T-helper 2 cell treated with Interferon-gamma antibody and Interleukin-4, amounts not matched to agents 5 μg/mL and 100 μg/mL, for 36 hours (primary cell): ENCODE data around the gene GALK2.
"Not testable (repeated sequence)": the region's sequence is repeated elsewhere in the genome, so short reads cannot be mapped to it uniquely, and the experiment has no call there.

Experiments used
- DNase-seq: peaks from one replicate; pipeline ENCODE4 v3.0.0; 2021; ENCODE audit warnings: low spot score
- H3K27ac Mint-ChIP-seq: one replicate; pipeline ENCODE4 v1.8.0; 2021; ENCODE audit warnings: mild to moderate bottlenecking, mixed read lengths
- H3K27me3 Mint-ChIP-seq: one replicate; pipeline ENCODE4 v1.8.0; 2021; ENCODE audit warnings: low read depth, mixed read lengths
- H3K36me3 Mint-ChIP-seq: one replicate; pipeline ENCODE4 v1.8.0; 2021; ENCODE audit warnings: low read depth, mixed read lengths
- H3K4me1 Mint-ChIP-seq: one replicate; pipeline ENCODE4 v1.8.0; 2021; ENCODE audit warnings: low read depth, mixed read lengths
- H3K4me3 Mint-ChIP-seq: one replicate; pipeline ENCODE4 v1.8.0; 2022; ENCODE audit warnings: mild to moderate bottlenecking, moderate library complexity, mixed read lengths
- H3K9me3 Mint-ChIP-seq: one replicate; pipeline ENCODE4 v1.8.0; 2021; ENCODE audit warnings: mixed read lengths

GALK2 gene

GRCh38 chr15:49179433-49180190, 9.6 kb downstream of the GALK2 start:
- Mint-ChIP-seq H3K27ac (no peak overlapping the region), H3K27me3 (no peaks in the 10 kb centered on the region), H3K4me1 (peaks cover 22% of the 10 kb centered on the region), H3K9me3 (peaks cover 4% of the 10 kb centered on the region), H3K4me3 (no peak overlapping the region), H3K36me3 (peaks cover 26% of the 10 kb centered on the region)
- no peak for DNase-seq

GRCh38 chr15:49182128-49182527, 12.1 kb downstream of the GALK2 start:
- Mint-ChIP-seq H3K9me3 (peaks cover 4% of the 10 kb centered on the region), H3K4me1 (peaks cover 17% of the 10 kb centered on the region), H3K27me3 (no peaks in the 10 kb centered on the region), H3K4me3 (no peak overlapping the region), H3K27ac (no peak overlapping the region), H3K36me3 (peaks cover 31% of the 10 kb centered on the region)
- DNase-seq: no peak

- DNase-seq, H3K9me3 Mint-ChIP-seq, H3K4me3 Mint-ChIP-seq, H3K27me3 Mint-ChIP-seq, H3K27ac Mint-ChIP-seq: not testable (repeated sequence)
- Mint-ChIP-seq H3K4me1 (peaks cover 17% of the 10 kb centered on the region), H3K36me3 (peaks cover 34% of the 10 kb centered on the region)
Observed at GRCh38 chr15:49183741-49184140, 13.7 kb downstream of the GALK2 start.

- peaks cover 23% of the 10 kb centered on the region for H3K4me1 Mint-ChIP-seq
- no peak overlapping the region for H3K4me3 Mint-ChIP-seq
- peaks cover 37% of the 10 kb centered on the region for H3K36me3 Mint-ChIP-seq
- no peak overlapping the region for H3K27ac Mint-ChIP-seq
- peaks cover 4% of the 10 kb centered on the region for H3K9me3 Mint-ChIP-seq
- H3K27me3 Mint-ChIP-seq: no peaks in the 10 kb centered on the region
- no peak for DNase-seq
Observed at GRCh38 chr15:49185473-49185872, 15.4 kb downstream of the GALK2 start.

GRCh38 chr15:49187549-49188245, 17.6 kb downstream of the GALK2 start:
- H3K4me1 Mint-ChIP-seq: peaks cover 25% of the 10 kb centered on the region
- H3K9me3 Mint-ChIP-seq: no peaks in the 10 kb centered on the region
- no peak for DNase-seq
- H3K4me3 Mint-ChIP-seq: no peak overlapping the region
- H3K27ac Mint-ChIP-seq: no peak overlapping the region
- peaks cover 31% of the 10 kb centered on the region for H3K36me3 Mint-ChIP-seq
- H3K27me3 Mint-ChIP-seq: no peaks in the 10 kb centered on the region

- Mint-ChIP-seq H3K36me3 (peaks cover 24% of the 10 kb centered on the region), H3K9me3 (no peaks in the 10 kb centered on the region), H3K27me3 (no peaks in the 10 kb centered on the region), H3K4me1 (peaks cover 24% of the 10 kb centered on the region), H3K27ac (no peak overlapping the region), H3K4me3 (no peak overlapping the region)
- DNase-seq: no peak
Observed at GRCh38 chr15:49188933-49189332, 18.9 kb downstream of the GALK2 start.

DNA sequence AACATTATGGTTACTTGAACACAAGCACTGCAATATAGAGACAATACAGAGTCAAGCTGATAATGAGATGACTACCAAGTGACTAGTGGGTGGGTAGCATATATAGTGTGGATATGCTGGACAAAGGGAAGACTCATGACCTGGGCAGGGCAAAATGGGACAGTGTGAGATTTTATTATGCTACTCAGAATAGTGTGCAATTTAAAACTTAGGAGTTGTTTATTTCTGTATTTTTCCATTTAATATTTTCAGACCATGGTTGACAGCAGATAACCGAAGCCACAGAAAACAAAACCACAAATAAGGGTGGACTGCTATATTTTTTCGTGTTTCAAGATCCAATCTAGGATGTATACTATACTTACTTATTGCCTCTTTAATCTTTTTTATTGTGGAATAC, 19.6 kb downstream of the GALK2 start:
- no peak overlapping the region for H3K4me3 Mint-ChIP-seq
- no peaks in the 10 kb centered on the region for H3K27me3 Mint-ChIP-seq
- DNase-seq: no peak
- H3K4me1 Mint-ChIP-seq: peaks cover 18% of the 10 kb centered on the region
- H3K36me3 Mint-ChIP-seq: peaks cover 21% of the 10 kb centered on the region
- no peak overlapping the region for H3K27ac Mint-ChIP-seq
- H3K9me3 Mint-ChIP-seq: no peaks in the 10 kb centered on the region

- H3K27me3 Mint-ChIP-seq: no peaks in the 10 kb centered on the region
- no peak overlapping the region for H3K4me3 Mint-ChIP-seq
- H3K4me1 Mint-ChIP-seq: peaks cover 13% of the 10 kb centered on the region
- H3K27ac Mint-ChIP-seq: no peak overlapping the region
- H3K36me3 Mint-ChIP-seq: peaks cover 21% of the 10 kb centered on the region
- no peak for DNase-seq
- H3K9me3 Mint-ChIP-seq: no peaks in the 10 kb centered on the region
Observed at GRCh38 chr15:49190586-49190985, 20.5 kb downstream of the GALK2 start.

GRCh38 chr15:49191892-49192291, 21.8 kb downstream of the GALK2 start:
- Mint-ChIP-seq H3K4me1 (peaks cover 9% of the 10 kb centered on the region), H3K27ac (no peak overlapping the region), H3K36me3 (peaks cover 14% of the 10 kb centered on the region), H3K27me3 (no peaks in the 10 kb centered on the region), H3K9me3 (no peaks in the 10 kb centered on the region), H3K4me3 (no peak overlapping the region)
- DNase-seq: no peak

DNA sequence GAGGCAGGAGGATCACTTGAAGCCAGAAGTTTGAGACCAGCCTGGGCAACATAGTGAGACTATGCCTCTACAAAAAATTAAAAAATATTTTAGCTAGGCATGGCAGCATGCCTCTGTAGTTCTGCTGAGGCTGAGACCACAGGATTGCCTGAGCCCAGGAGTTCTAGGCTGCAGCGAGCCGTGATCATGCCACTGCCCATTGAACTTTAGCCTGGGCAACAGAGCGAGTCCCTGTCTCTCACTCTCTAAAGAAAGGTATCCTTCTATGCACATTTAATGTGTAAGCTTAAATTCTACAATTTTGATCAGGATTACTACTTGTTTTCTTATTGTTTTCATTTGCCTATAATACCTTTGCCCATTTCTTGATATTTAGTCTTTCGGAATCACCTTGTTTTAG, 26.8 kb downstream of the GALK2 start:
- H3K4me3 Mint-ChIP-seq: no peak overlapping the region
- no peaks in the 10 kb centered on the region for H3K9me3 Mint-ChIP-seq
- H3K36me3 Mint-ChIP-seq: peaks cover 3% of the 10 kb centered on the region
- H3K27me3 Mint-ChIP-seq: no peaks in the 10 kb centered on the region
- DNase-seq: no peak
- H3K4me1 Mint-ChIP-seq: peaks cover 5% of the 10 kb centered on the region
- no peak overlapping the region for H3K27ac Mint-ChIP-seq

GRCh38 chr15:49199666-49200065, 29.6 kb downstream of the GALK2 start:
- H3K36me3 Mint-ChIP-seq: peaks cover 23% of the 10 kb centered on the region
- no peak overlapping the region for H3K27ac Mint-ChIP-seq
- H3K27me3 Mint-ChIP-seq: no peaks in the 10 kb centered on the region
- no peak overlapping the region for H3K4me3 Mint-ChIP-seq
- no peak for DNase-seq
- peaks cover 5% of the 10 kb centered on the region for H3K4me1 Mint-ChIP-seq
- peaks cover under 1% of the 10 kb centered on the region for H3K9me3 Mint-ChIP-seq

DNA sequence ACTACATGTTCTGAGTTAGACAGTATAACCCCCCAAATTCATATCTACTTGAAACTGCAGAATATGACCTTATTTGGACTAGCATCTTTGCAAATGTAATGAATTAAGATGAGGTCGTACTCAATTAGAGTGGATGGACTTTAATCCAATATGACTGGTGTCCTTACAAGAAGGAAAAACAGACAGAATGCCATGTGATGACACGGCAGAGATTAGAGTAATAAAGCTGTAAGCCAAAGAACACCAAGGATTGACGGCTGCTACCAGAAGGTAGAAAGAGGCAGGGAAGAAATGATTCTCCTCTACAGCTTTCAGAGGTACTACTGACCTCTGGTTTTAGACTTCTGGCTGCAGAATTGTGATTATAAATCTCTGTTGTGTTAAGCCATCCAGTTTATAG, 30.3 kb downstream of the GALK2 start:
- DNase-seq: no peak
- Mint-ChIP-seq H3K4me1 (peaks cover 5% of the 10 kb centered on the region), H3K9me3 (peaks cover 8% of the 10 kb centered on the region), H3K27ac (no peak overlapping the region), H3K4me3 (no peak overlapping the region), H3K36me3 (peaks cover 28% of the 10 kb centered on the region), H3K27me3 (no peaks in the 10 kb centered on the region)

GRCh38 chr15:49208102-49208501, 38.1 kb downstream of the GALK2 start:
- Mint-ChIP-seq H3K9me3 (peaks cover 64% of the 10 kb centered on the region), H3K36me3 (peaks cover 70% of the 10 kb centered on the region)
- not testable (repeated sequence) for H3K4me3 Mint-ChIP-seq, H3K27ac Mint-ChIP-seq, H3K4me1 Mint-ChIP-seq, H3K27me3 Mint-ChIP-seq, DNase-seq

DNA sequence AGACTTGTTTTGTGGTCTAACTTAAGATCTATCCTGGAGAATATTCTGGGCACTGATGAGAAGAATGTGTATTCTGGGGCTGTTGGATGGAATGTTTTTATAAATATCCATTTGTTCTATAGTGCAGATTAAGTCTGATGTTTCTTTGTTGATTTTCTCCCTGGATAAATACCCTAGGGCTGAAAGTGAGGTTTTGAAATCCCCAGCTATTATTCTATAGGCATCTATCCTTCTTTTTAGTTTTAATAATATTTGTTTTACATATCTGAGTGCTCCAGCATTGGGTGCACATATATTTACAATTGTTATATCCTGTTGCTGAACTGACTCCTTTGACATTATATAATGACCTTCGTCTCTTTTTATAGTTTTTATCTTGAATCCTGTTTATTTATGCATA, 42.9 kb downstream of the GALK2 start:
- H3K9me3 Mint-ChIP-seq: peaks cover 36% of the 10 kb centered on the region
- H3K4me1 Mint-ChIP-seq: no peaks in the 10 kb centered on the region
- no peaks in the 10 kb centered on the region for H3K27me3 Mint-ChIP-seq
- no peak overlapping the region for H3K27ac Mint-ChIP-seq
- no peak for DNase-seq
- peaks cover 43% of the 10 kb centered on the region for H3K36me3 Mint-ChIP-seq
- H3K4me3 Mint-ChIP-seq: no peak overlapping the region
